ENCODE results near the gene PRDM15. TPM values are rescaled to one million over a fixed set of nuclear protein-coding genes. Genes with fewer than 3 reads are reported as not detected.

The PRDM15 gene
- total RNA-seq, 1 experiment from 2014 or later: 11.2 TPM

DNA sequence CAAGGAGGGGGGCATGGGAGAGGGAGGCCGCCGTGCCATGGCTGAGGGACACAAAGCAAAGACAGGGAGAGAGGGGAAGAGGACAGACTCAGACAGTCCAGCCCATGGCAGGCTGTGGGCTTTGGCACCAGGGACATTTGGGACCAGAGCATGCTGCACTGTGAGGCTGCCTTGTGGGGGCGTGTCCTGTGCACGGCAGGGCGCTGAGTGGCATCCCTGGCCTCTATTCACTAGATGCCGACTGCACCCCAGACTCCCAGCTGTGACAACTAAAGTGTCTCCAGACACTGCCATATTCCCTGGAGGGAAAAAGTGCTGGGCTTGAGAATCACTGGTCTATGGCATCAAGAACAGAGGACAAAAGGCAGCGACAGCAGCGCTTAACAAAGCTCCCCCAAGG lies 18.6 kb upstream of the PRDM15 start:
- Histone ChIP-seq H3K4me1 (ENCODE audit: control insufficient read depth, insufficient read depth, low read length) (no peaks in the 10 kb centered on the region), H3K27ac (ENCODE audit: low read length) (no peak overlapping the region), H3K27me3 (ENCODE audit: control insufficient read depth, insufficient read depth, low read length) (no peaks in the 10 kb centered on the region), H3K4me3 (ENCODE audit: low read depth in 2 of 2, low read length in 2 of 2) (no peak overlapping the region), H3K9me3 (ENCODE audit: control insufficient read depth, insufficient read depth, low read depth, low read length) (no peaks in the 10 kb centered on the region), H3K36me3 (ENCODE audit: control insufficient read depth, insufficient read depth, low read length) (no peaks in the 10 kb centered on the region; the same call in 1 of the 2 replicates)
- DNase-seq (ENCODE audit: low read depth, low spot score): no peak
- ATAC-seq: no peak
- CTCF ChIA-PET: no interaction called here
- in situ Hi-C loops (cut with HindIII; ENCODE audit: low pct_unique_long_range_greater_than_20kb, low sequenced_read_pairs): no loop called here
- BruUV-seq (replicated peaks): no TSS peak
- POLR2A ChIA-PET: no interaction called here
- TF ChIP-seq, protein P1, sequence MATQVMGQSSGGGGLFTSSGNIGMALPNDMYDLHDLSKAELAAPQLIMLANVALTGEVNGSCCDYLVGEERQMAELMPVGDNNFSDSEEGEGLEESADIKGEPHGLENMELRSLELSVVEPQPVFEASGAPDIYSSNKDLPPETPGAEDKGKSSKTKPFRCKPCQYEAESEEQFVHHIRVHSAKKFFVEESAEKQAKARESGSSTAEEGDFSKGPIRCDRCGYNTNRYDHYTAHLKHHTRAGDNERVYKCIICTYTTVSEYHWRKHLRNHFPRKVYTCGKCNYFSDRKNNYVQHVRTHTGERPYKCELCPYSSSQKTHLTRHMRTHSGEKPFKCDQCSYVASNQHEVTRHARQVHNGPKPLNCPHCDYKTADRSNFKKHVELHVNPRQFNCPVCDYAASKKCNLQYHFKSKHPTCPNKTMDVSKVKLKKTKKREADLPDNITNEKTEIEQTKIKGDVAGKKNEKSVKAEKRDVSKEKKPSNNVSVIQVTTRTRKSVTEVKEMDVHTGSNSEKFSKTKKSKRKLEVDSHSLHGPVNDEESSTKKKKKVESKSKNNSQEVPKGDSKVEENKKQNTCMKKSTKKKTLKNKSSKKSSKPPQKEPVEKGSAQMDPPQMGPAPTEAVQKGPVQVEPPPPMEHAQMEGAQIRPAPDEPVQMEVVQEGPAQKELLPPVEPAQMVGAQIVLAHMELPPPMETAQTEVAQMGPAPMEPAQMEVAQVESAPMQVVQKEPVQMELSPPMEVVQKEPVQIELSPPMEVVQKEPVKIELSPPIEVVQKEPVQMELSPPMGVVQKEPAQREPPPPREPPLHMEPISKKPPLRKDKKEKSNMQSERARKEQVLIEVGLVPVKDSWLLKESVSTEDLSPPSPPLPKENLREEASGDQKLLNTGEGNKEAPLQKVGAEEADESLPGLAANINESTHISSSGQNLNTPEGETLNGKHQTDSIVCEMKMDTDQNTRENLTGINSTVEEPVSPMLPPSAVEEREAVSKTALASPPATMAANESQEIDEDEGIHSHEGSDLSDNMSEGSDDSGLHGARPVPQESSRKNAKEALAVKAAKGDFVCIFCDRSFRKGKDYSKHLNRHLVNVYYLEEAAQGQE (IDR thresholded peaks at IDR 0.05; ENCODE audit: insufficient read depth in 1 of 2, low read depth in 2 of 2, low read length in 1 of 2): no peak
- TF ChIP-seq TCF7L2 (IDR thresholded peaks at IDR 0.05; ENCODE audit: low read depth, low read length) (no peak), SIN3A (IDR thresholded peaks at IDR 0.05; ENCODE audit: borderline replicate concordance, insufficient read depth, low read depth, low read length) (no peak), POLR2AphosphoS5 (IDR thresholded peaks at IDR 0.05; ENCODE audit: low read depth, low read length) (no peak)
- TF ChIP-seq, protein P2, sequence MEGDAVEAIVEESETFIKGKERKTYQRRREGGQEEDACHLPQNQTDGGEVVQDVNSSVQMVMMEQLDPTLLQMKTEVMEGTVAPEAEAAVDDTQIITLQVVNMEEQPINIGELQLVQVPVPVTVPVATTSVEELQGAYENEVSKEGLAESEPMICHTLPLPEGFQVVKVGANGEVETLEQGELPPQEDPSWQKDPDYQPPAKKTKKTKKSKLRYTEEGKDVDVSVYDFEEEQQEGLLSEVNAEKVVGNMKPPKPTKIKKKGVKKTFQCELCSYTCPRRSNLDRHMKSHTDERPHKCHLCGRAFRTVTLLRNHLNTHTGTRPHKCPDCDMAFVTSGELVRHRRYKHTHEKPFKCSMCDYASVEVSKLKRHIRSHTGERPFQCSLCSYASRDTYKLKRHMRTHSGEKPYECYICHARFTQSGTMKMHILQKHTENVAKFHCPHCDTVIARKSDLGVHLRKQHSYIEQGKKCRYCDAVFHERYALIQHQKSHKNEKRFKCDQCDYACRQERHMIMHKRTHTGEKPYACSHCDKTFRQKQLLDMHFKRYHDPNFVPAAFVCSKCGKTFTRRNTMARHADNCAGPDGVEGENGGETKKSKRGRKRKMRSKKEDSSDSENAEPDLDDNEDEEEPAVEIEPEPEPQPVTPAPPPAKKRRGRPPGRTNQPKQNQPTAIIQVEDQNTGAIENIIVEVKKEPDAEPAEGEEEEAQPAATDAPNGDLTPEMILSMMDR (IDR thresholded peaks at IDR 0.05): no peak
- intact Hi-C loops (cut with micrococcal nuclease; ENCODE audit: unreplicated experiment): no loop called here

DNA sequence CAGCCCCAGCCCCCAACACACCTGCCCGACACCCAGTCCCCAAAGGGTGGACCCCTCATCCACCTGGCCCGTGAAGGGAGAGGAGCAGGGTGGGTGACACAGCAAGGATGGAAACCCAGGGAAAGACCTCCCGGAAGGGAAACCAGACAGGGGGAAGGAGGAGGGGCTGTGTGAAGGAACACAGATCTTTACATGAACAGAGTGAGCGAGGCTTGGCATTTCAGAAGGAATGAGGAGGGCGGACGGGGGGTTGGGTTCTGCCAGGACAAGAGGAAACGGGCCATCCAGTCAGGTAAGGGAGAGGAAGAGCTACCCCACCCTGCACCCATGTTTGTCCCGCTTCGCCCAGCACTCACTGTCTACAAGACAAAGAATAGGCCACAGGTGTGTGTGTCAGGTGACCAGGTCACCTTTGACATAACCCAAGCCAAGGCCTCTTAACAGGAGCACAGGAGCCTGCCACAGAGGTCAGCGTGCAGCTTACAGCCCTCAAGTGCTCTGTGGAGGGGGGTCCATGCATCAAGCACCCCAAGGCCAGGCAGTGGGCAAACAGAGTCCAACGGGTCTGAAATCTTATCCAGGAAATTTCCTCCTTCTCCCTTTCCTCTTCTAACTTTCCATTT lies 18.0 kb upstream of the PRDM15 start:
- DNase-seq (ENCODE audit: low read depth, low spot score) (no peak), ATAC-seq (no peak)
- H3K4me3 ChIP-seq (ENCODE audit: low read depth in 2 of 2, low read length in 2 of 2): no peak overlapping the region
- ChIA-PET POLR2A (no interaction called here), CTCF (no interaction called here)
- H3K27me3 ChIP-seq (ENCODE audit: control insufficient read depth, insufficient read depth, low read length): no peaks in the 10 kb centered on the region
- TF ChIP-seq TCF7L2 (IDR thresholded peaks at IDR 0.05; ENCODE audit: low read depth, low read length): no peak
- TF ChIP-seq, protein P1 (IDR thresholded peaks at IDR 0.05; ENCODE audit: insufficient read depth in 1 of 2, low read depth in 2 of 2, low read length in 1 of 2): no peak
- TF ChIP-seq SIN3A (IDR thresholded peaks at IDR 0.05; ENCODE audit: borderline replicate concordance, insufficient read depth, low read depth, low read length): no peak
- TF ChIP-seq POLR2AphosphoS5 (IDR thresholded peaks at IDR 0.05; ENCODE audit: low read depth, low read length): no peak
- TF ChIP-seq, protein P2 (IDR thresholded peaks at IDR 0.05): no peak
- H3K27ac ChIP-seq (ENCODE audit: low read length): no peak overlapping the region
- H3K4me1 ChIP-seq (ENCODE audit: control insufficient read depth, insufficient read depth, low read length): no peaks in the 10 kb centered on the region
- no peaks in the 10 kb centered on the region; the same call in 1 of the 2 replicates for H3K36me3 ChIP-seq (ENCODE audit: control insufficient read depth, insufficient read depth, low read length)
- no TSS peak for BruUV-seq (replicated peaks)
- in situ Hi-C loops (cut with HindIII; ENCODE audit: low pct_unique_long_range_greater_than_20kb, low sequenced_read_pairs): no loop called here
- no peaks in the 10 kb centered on the region for H3K9me3 ChIP-seq (ENCODE audit: control insufficient read depth, insufficient read depth, low read depth, low read length)
- intact Hi-C loops (cut with micrococcal nuclease; ENCODE audit: unreplicated experiment): no loop called here
